ENCODE data around the gene BTBD9.

Gene BTBD9

DNA sequence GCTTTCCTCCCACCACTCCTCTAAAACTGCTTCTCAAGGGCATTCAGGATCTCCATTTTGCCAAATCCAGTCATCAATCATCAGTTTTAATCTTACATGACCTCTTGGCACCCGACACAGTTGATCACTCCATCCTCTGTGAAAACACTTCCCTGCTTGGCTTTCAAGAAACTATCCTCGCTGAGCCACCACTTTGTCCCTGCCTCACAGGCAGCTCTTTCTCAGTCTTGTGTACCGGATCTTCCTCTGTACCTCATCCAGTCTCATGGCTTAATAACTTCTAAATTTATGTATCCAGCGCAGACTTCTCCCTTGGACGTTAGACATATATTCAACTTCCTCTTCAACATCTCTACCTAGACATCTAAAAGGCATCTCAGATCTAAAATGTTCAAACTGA, 89.9 kb downstream of the BTBD9 start:
- Histone ChIP-seq H3K9me3 (ENCODE audit: low read depth, low read length) (no peaks in the 10 kb centered on the region), H3K4me3 (no peak overlapping the region), H3K27ac (no peak overlapping the region), H3K9ac (ENCODE audit: insufficient read length) (no peak overlapping the region), H3K36me3 (ENCODE audit: insufficient read depth, low read length) (no peaks in the 10 kb centered on the region)
- TF ChIP-seq EZH2 (IDR thresholded peaks at IDR 0.05), result no peak
- no peak for TF ChIP-seq POLR2AphosphoS5 (IDR thresholded peaks at IDR 0.05; ENCODE audit: borderline replicate concordance, low read depth, low read length)
- TF ChIP-seq FOXP2 (optimal IDR thresholded peaks at IDR 0.05; ENCODE audit: control extremely low read depth, extremely low read length, insufficient read depth), result no peak
- no peak for DNase-seq (ENCODE audit: low read depth, low spot score)

- no peaks in the 10 kb centered on the region for H3K36me3 ChIP-seq (ENCODE audit: insufficient read depth, low read length)
- TF ChIP-seq EZH2 (IDR thresholded peaks at IDR 0.05), result no peak
- no peak for TF ChIP-seq POLR2AphosphoS5 (IDR thresholded peaks at IDR 0.05; ENCODE audit: borderline replicate concordance, low read depth, low read length)
- no peak for TF ChIP-seq FOXP2 (optimal IDR thresholded peaks at IDR 0.05; ENCODE audit: control extremely low read depth, extremely low read length, insufficient read depth)
- H3K27ac ChIP-seq, result no peak overlapping the region
- H3K9me3 ChIP-seq (ENCODE audit: low read depth, low read length), result no peaks in the 10 kb centered on the region
- no peak overlapping the region for H3K4me3 ChIP-seq
- H3K9ac ChIP-seq (ENCODE audit: insufficient read length), result no peak overlapping the region
- no peak for DNase-seq (ENCODE audit: low read depth, low spot score)
Observed at GRCh38 chr6:38549180-38549579, 90.5 kb downstream of the BTBD9 start.

- Histone ChIP-seq H3K4me3 (no peak overlapping the region), H3K36me3 (ENCODE audit: insufficient read depth, low read length) (no peaks in the 10 kb centered on the region), H3K27ac (no peak overlapping the region), H3K9me3 (ENCODE audit: low read depth, low read length) (no peaks in the 10 kb centered on the region), H3K9ac (ENCODE audit: insufficient read length) (no peak overlapping the region)
- TF ChIP-seq POLR2AphosphoS5 (IDR thresholded peaks at IDR 0.05; ENCODE audit: borderline replicate concordance, low read depth, low read length) (no peak), FOXP2 (optimal IDR thresholded peaks at IDR 0.05; ENCODE audit: control extremely low read depth, extremely low read length, insufficient read depth) (no peak), EZH2 (IDR thresholded peaks at IDR 0.05) (no peak)
- DNase-seq (ENCODE audit: low read depth, low spot score), result no peak
Observed at GRCh38 chr6:38543022-38543421, 96.7 kb downstream of the BTBD9 start.

DNA sequence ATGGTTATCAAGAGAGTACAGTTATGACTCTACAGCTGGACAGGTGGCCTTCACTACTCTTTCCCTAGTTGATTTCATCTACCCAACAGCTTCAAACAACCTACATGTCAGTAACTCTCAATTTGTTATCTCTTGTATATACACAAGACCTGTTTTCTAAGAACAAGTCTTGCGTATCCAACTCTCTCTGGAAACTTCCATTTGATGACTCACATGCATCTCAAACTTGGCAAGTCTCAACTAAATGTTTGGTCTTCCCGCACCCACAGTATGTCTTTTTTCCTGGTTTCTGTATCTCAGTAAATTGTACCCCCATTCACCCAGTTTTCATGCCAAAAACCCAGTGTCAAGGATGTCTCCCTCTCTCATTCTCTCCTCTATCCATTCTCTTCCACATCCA, 97.7 kb downstream of the BTBD9 start:
- no peaks in the 10 kb centered on the region for H3K9me3 ChIP-seq (ENCODE audit: low read depth, low read length)
- no peaks in the 10 kb centered on the region for H3K36me3 ChIP-seq (ENCODE audit: insufficient read depth, low read length)
- TF ChIP-seq FOXP2 (optimal IDR thresholded peaks at IDR 0.05; ENCODE audit: control extremely low read depth, extremely low read length, insufficient read depth) (no peak), EZH2 (IDR thresholded peaks at IDR 0.05) (no peak), POLR2AphosphoS5 (IDR thresholded peaks at IDR 0.05; ENCODE audit: borderline replicate concordance, low read depth, low read length) (no peak)
- H3K9ac ChIP-seq (ENCODE audit: insufficient read length), result no peak overlapping the region
- no peak overlapping the region for H3K4me3 ChIP-seq
- DNase-seq (ENCODE audit: low read depth, low spot score), result no peak
- no peak overlapping the region for H3K27ac ChIP-seq

DNA sequence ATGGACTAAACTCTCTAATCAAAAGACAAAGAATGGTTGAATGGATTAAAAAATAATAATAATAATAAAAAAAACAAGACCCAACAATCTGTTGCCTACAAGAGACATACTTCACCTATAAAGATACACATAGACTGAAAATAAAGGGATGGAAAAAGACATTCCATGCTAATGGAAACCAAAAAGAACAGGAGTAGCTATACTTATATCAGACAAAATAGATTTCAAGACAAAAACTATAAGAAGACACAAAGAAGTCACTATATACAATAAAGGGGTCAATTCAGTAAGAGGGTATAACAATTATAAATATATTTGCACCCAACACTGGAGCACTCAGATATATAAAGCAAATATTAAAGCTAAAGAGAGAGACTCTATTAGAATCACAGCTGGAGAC, 106.7 kb downstream of the BTBD9 start:
- Histone ChIP-seq H3K9ac (ENCODE audit: insufficient read length) (no peak overlapping the region), H3K27ac (no peak overlapping the region), H3K9me3 (ENCODE audit: low read depth, low read length) (no peaks in the 10 kb centered on the region), H3K36me3 (ENCODE audit: insufficient read depth, low read length) (no peaks in the 10 kb centered on the region), H3K4me3 (no peak overlapping the region)
- DNase-seq (ENCODE audit: low read depth, low spot score), result no peak
- TF ChIP-seq POLR2AphosphoS5 (IDR thresholded peaks at IDR 0.05; ENCODE audit: borderline replicate concordance, low read depth, low read length) (no peak), FOXP2 (optimal IDR thresholded peaks at IDR 0.05; ENCODE audit: control extremely low read depth, extremely low read length, insufficient read depth) (no peak), EZH2 (IDR thresholded peaks at IDR 0.05) (no peak)

GRCh38 chr6:38531134-38531533, 108.6 kb downstream of the BTBD9 start:
- no peak for TF ChIP-seq POLR2AphosphoS5 (IDR thresholded peaks at IDR 0.05; ENCODE audit: borderline replicate concordance, low read depth, low read length)
- TF ChIP-seq EZH2 (IDR thresholded peaks at IDR 0.05), result no peak
- TF ChIP-seq FOXP2 (optimal IDR thresholded peaks at IDR 0.05; ENCODE audit: control extremely low read depth, extremely low read length, insufficient read depth), result no peak
- Histone ChIP-seq H3K9me3 (ENCODE audit: low read depth, low read length) (no peaks in the 10 kb centered on the region), H3K9ac (ENCODE audit: insufficient read length) (no peak overlapping the region), H3K4me3 (no peak overlapping the region), H3K27ac (no peak overlapping the region), H3K36me3 (ENCODE audit: insufficient read depth, low read length) (no peaks in the 10 kb centered on the region)
- DNase-seq (ENCODE audit: low read depth, low spot score), result no peak

GRCh38 chr6:38528196-38528965, 111.3 kb downstream of the BTBD9 start:
- Histone ChIP-seq H3K9me3 (ENCODE audit: low read depth, low read length) (no peaks in the 10 kb centered on the region), H3K36me3 (ENCODE audit: insufficient read depth, low read length) (no peaks in the 10 kb centered on the region), H3K4me3 (no peak overlapping the region), H3K9ac (ENCODE audit: insufficient read length) (no peak overlapping the region), H3K27ac (no peak overlapping the region)
- TF ChIP-seq EZH2 (IDR thresholded peaks at IDR 0.05) (no peak), FOXP2 (optimal IDR thresholded peaks at IDR 0.05; ENCODE audit: control extremely low read depth, extremely low read length, insufficient read depth) (no peak), POLR2AphosphoS5 (IDR thresholded peaks at IDR 0.05; ENCODE audit: borderline replicate concordance, low read depth, low read length) (no peak)
- DNase-seq (ENCODE audit: low read depth, low spot score), result no peak

- no peak overlapping the region for H3K9ac ChIP-seq (ENCODE audit: insufficient read length)
- H3K36me3 ChIP-seq (ENCODE audit: insufficient read depth, low read length), result no peaks in the 10 kb centered on the region
- no peak overlapping the region for H3K4me3 ChIP-seq
- no peaks in the 10 kb centered on the region for H3K9me3 ChIP-seq (ENCODE audit: low read depth, low read length)
- H3K27ac ChIP-seq, result no peak overlapping the region
- no peak for DNase-seq (ENCODE audit: low read depth, low spot score)
- TF ChIP-seq FOXP2 (optimal IDR thresholded peaks at IDR 0.05; ENCODE audit: control extremely low read depth, extremely low read length, insufficient read depth) (no peak), POLR2AphosphoS5 (IDR thresholded peaks at IDR 0.05; ENCODE audit: borderline replicate concordance, low read depth, low read length) (no peak), EZH2 (IDR thresholded peaks at IDR 0.05) (no peak)
Observed at GRCh38 chr6:38527371-38527770, 112.4 kb downstream of the BTBD9 start.

DNA sequence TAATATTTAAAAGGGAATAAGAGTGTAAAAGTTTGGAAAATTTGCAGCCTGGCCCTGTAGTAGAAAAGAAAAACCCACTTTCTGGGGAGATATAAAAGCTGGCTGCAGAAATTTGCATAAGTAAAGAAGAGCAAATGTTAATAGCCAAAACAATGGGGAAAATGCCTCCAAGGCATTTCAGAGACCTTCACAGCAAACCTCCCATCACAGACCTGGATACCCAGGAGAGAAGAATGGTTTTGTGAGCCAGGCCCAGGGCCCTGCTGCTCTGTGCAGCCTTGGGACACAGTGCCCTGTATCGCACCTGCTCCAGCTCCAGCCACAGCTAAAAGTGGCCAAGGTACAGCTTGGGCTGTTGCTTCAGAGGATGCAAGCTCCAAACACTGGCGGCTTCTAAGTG, 113.8 kb downstream of the BTBD9 start:
- Histone ChIP-seq H3K9ac (ENCODE audit: insufficient read length) (no peak overlapping the region), H3K27ac (no peak overlapping the region), H3K4me3 (no peak overlapping the region), H3K36me3 (ENCODE audit: insufficient read depth, low read length) (no peaks in the 10 kb centered on the region), H3K9me3 (ENCODE audit: low read depth, low read length) (no peaks in the 10 kb centered on the region)
- DNase-seq (ENCODE audit: low read depth, low spot score), result no peak
- TF ChIP-seq POLR2AphosphoS5 (IDR thresholded peaks at IDR 0.05; ENCODE audit: borderline replicate concordance, low read depth, low read length), result no peak
- TF ChIP-seq FOXP2 (optimal IDR thresholded peaks at IDR 0.05; ENCODE audit: control extremely low read depth, extremely low read length, insufficient read depth), result no peak
